Subcutaneous adipose tissue (tissue), 4 donors: ENCODE data around the gene RAPGEF6. TPM values are rescaled to one million over a fixed set of nuclear protein-coding genes. Genes with fewer than 3 reads are reported as not detected.

ENCODE experiments used
- CTCF ChIP-seq: fragments of 450-650 bp; IDR thresholded peaks from one replicate; pipeline ENCODE4 v1.5.1; 2016; ENCODE audit warnings: low read depth, mild to moderate bottlenecking, control low read depth, antibody characterized with exemption, moderate library complexity
- total RNA-seq, 4 donors: library from RNA; depleted of rRNA; stranded (reverse); fragments of >200 nt; gene quantifications; one replicate each; pipeline ENCODE4 v1.1.0, GENCODE V29; 2016

Gene RAPGEF6
- total RNA-seq, 4 donors from 2014 or later: 18.1 to 26.6 (median 22.0) TPM

GRCh38 chr5:131514316-131515283 lies 120.4 kb downstream of the RAPGEF6 start:
- TF ChIP-seq CTCF: no peak

GRCh38 chr5:131513780-131514179 lies 121.2 kb downstream of the RAPGEF6 start:
- TF ChIP-seq CTCF: no peak

GRCh38 chr5:131511934-131512333 lies 123.1 kb downstream of the RAPGEF6 start:
- no peak for TF ChIP-seq CTCF

GRCh38 chr5:131509801-131510200 lies 125.2 kb downstream of the RAPGEF6 start:
- no peak for TF ChIP-seq CTCF

GRCh38 chr5:131505237-131505908 lies 129.7 kb downstream of the RAPGEF6 start:
- no peak for TF ChIP-seq CTCF

GRCh38 chr5:131496400-131496713 lies 138.7 kb downstream of the RAPGEF6 start:
- TF ChIP-seq CTCF: no peak
